ENCODE measurements around the gene SIRPB2. TPM values are rescaled to one million over a fixed set of nuclear protein-coding genes. Genes with fewer than 3 reads are reported as not detected.

SIRPB2 gene
- polyA plus RNA-seq, 1 donor from 2014 or later: not detected

GRCh38 chr20:1493536-1493935, 2.3 kb upstream of the SIRPB2 start:
- no peak overlapping the region for H3K27ac ChIP-seq (ENCODE audit: low read length)
- H3K79me2 ChIP-seq (replicated peaks; ENCODE audit: insufficient read depth, low read length): no peaks in the 10 kb centered on the region
- no peaks in the 10 kb centered on the region for H3F3A ChIP-seq (ENCODE audit: insufficient read depth, low read length, poor library complexity, severe bottlenecking)
- no peaks in the 10 kb centered on the region for H3K9me3 ChIP-seq (ENCODE audit: low read length)
- H3K4me2 ChIP-seq (ENCODE audit: low read length): no peak overlapping the region
- no peak overlapping the region for H3K4me3 ChIP-seq (ENCODE audit: low read length)
- no peak overlapping the region for H2AFZ ChIP-seq (ENCODE audit: low read depth, low read length)
- TF ChIP-seq EZH2 (IDR thresholded peaks at IDR 0.05; ENCODE audit: borderline replicate concordance, insufficient read depth, low read length, poor library complexity, severe bottlenecking) (no peak), RAD21 (conservative IDR thresholded peaks at IDR 0.05) (no peak), POLR2AphosphoS5 (IDR thresholded peaks at IDR 0.05) (no peak), TAF1 (IDR thresholded peaks at IDR 0.05; ENCODE audit: low read depth) (no peak), SMC3 (conservative IDR thresholded peaks at IDR 0.05; ENCODE audit: poor library complexity) (no peak), REST (IDR thresholded peaks at IDR 0.05; ENCODE audit: borderline replicate concordance) (no peak), MXI1 (conservative IDR thresholded peaks at IDR 0.05; ENCODE audit: poor library complexity, severe bottlenecking) (no peak), EP300 (conservative IDR thresholded peaks at IDR 0.05; ENCODE audit: poor library complexity, severe bottlenecking) (no peak)
- TF ChIP-seq, protein P1, sequence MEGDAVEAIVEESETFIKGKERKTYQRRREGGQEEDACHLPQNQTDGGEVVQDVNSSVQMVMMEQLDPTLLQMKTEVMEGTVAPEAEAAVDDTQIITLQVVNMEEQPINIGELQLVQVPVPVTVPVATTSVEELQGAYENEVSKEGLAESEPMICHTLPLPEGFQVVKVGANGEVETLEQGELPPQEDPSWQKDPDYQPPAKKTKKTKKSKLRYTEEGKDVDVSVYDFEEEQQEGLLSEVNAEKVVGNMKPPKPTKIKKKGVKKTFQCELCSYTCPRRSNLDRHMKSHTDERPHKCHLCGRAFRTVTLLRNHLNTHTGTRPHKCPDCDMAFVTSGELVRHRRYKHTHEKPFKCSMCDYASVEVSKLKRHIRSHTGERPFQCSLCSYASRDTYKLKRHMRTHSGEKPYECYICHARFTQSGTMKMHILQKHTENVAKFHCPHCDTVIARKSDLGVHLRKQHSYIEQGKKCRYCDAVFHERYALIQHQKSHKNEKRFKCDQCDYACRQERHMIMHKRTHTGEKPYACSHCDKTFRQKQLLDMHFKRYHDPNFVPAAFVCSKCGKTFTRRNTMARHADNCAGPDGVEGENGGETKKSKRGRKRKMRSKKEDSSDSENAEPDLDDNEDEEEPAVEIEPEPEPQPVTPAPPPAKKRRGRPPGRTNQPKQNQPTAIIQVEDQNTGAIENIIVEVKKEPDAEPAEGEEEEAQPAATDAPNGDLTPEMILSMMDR (IDR thresholded peaks at IDR 0.05; ENCODE audit: poor library complexity, severe bottlenecking): no peak
- no peaks in the 10 kb centered on the region for H3K9me2 ChIP-seq (ENCODE audit: insufficient read depth, low read length)
- no peaks in the 10 kb centered on the region for H4K20me1 ChIP-seq (ENCODE audit: insufficient read depth)
- no peak overlapping the region for H3K9ac ChIP-seq (ENCODE audit: low read length)
- H3K36me3 ChIP-seq (ENCODE audit: insufficient read depth, low read length): no peaks in the 10 kb centered on the region
- no peaks in the 10 kb centered on the region for H3K27me3 ChIP-seq (ENCODE audit: insufficient read depth, low read depth, low read length)

DNA sequence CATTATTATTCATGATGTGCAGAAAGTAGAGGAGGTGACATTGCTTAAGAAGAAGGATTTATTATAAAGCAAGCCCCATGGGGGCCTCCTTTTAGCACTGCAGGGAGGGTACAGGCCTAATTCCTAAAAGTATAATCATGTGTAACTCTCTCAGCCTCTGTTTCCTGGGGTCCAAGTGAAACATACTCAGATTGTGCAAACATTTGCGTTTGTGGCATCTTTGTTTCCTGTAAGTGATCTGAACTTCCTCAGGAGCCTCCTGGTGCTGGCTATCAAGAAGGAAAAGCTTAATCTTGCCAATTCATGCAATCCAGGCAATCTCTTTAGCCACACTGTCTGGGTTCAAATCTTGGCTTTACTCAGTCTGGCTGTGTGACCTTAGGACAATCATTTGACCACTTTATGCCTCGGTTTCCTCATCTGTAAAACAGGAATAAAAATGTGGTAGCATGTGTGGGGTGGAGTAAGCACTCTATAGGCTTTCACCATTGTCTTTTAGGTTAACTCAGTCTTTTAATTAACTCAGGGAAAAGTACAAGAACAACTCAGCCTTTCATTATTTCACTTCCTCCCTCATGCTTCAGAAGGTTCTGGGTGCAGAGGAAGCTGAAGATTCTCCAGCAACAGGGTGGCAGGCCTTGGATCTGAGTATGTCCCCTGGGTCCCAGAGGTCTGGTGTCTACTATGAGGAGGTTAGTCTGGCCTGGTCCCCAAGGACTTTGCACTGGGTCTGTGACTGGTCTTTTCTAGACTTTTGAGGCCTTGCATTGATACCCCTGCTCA, 831 bp upstream of the SIRPB2 start:
- H3K4me2 ChIP-seq (ENCODE audit: low read length): no peak overlapping the region
- H2AFZ ChIP-seq (ENCODE audit: low read depth, low read length): no peak overlapping the region
- H3K9me3 ChIP-seq (ENCODE audit: low read length): no peaks in the 10 kb centered on the region
- no peak overlapping the region for H3K9ac ChIP-seq (ENCODE audit: low read length)
- H3K27me3 ChIP-seq (ENCODE audit: insufficient read depth, low read depth, low read length): no peaks in the 10 kb centered on the region
- TF ChIP-seq REST (IDR thresholded peaks at IDR 0.05; ENCODE audit: borderline replicate concordance) (no peak), EP300 (conservative IDR thresholded peaks at IDR 0.05; ENCODE audit: poor library complexity, severe bottlenecking) (no peak), RAD21 (conservative IDR thresholded peaks at IDR 0.05) (no peak), MXI1 (conservative IDR thresholded peaks at IDR 0.05; ENCODE audit: poor library complexity, severe bottlenecking) (no peak), SMC3 (conservative IDR thresholded peaks at IDR 0.05; ENCODE audit: poor library complexity) (no peak), POLR2AphosphoS5 (IDR thresholded peaks at IDR 0.05) (no peak), TAF1 (IDR thresholded peaks at IDR 0.05; ENCODE audit: low read depth) (no peak), EZH2 (IDR thresholded peaks at IDR 0.05; ENCODE audit: borderline replicate concordance, insufficient read depth, low read length, poor library complexity, severe bottlenecking) (no peak)
- TF ChIP-seq, protein P1 (IDR thresholded peaks at IDR 0.05; ENCODE audit: poor library complexity, severe bottlenecking): no peak
- no peaks in the 10 kb centered on the region for H3F3A ChIP-seq (ENCODE audit: insufficient read depth, low read length, poor library complexity, severe bottlenecking)
- H3K79me2 ChIP-seq (replicated peaks; ENCODE audit: insufficient read depth, low read length): no peaks in the 10 kb centered on the region
- H3K27ac ChIP-seq (ENCODE audit: low read length): no peak overlapping the region
- H4K20me1 ChIP-seq (ENCODE audit: insufficient read depth): no peaks in the 10 kb centered on the region
- no peaks in the 10 kb centered on the region for H3K9me2 ChIP-seq (ENCODE audit: insufficient read depth, low read length)
- H3K36me3 ChIP-seq (ENCODE audit: insufficient read depth, low read length): no peaks in the 10 kb centered on the region
- H3K4me3 ChIP-seq (ENCODE audit: low read length): no peak overlapping the region
